RWPE1 (cell line): ENCODE measurements around the gene TMBIM6.

Source experiments
- CTCF ChIA-PET: fragments of 350-600 bp; sonication (Branson Sonifier 250); formaldehyde crosslinking; extraction: SDS; loops from one replicate; lab custom pipeline; 2021; lab: Yijun Ruan, JAX
- POLR2A ChIA-PET: fragments of 400-600 bp; formaldehyde crosslinking; extraction: SDS; loops from one replicate; lab custom pipeline; 2020; ENCODE audit warnings: antibody characterized with exemption; ENCODE audit not compliant: low non-redundant PET; lab: Yijun Ruan, JAX
- DNase-seq: peaks from one replicate; pipeline ENCODE4 v3.0.0; 2012; ENCODE audit warnings: low spot score
- H3K27ac ChIP-seq: fragments of 450-650 bp; 2 replicates; pipeline ENCODE4 v1.5.1; 2017
- CTCF ChIP-seq: fragments of 450-650 bp; conservative IDR thresholded peaks from 2 replicates; pipeline ENCODE4 v1.5.1; 2017; ENCODE audit warnings: low read depth, mild to moderate bottlenecking

TMBIM6 gene

GRCh38 chr12:49792181-49792970, 51.0 kb downstream of the TMBIM6 start:
- ChIA-PET POLR2A (no interaction called here), CTCF (interaction anchor here (0.7 kb wide), 1 partner anchor 282 kb away, joined by 5 read pairs; no protein-coding TSS in a partner anchor)
- no peak overlapping the region for H3K27ac ChIP-seq
- no peak for TF ChIP-seq CTCF
- DNase-seq: no peak

GRCh38 chr12:49792976-49793580, 51.7 kb downstream of the TMBIM6 start:
- DNase-seq: no peak
- POLR2A ChIA-PET: no interaction called here
- no peak overlapping the region for H3K27ac ChIP-seq
- no peak for TF ChIP-seq CTCF
- CTCF ChIA-PET: interaction anchor here (0.7 kb wide), 1 partner anchor 282 kb away, joined by 5 read pairs; no protein-coding TSS in a partner anchor

- ChIA-PET POLR2A (no interaction called here), CTCF (no interaction called here)
- TF ChIP-seq CTCF: no peak
- DNase-seq: no peak
- H3K27ac ChIP-seq: no peak overlapping the region
Observed at GRCh38 chr12:49793620-49794019, 52.3 kb downstream of the TMBIM6 start.

DNA sequence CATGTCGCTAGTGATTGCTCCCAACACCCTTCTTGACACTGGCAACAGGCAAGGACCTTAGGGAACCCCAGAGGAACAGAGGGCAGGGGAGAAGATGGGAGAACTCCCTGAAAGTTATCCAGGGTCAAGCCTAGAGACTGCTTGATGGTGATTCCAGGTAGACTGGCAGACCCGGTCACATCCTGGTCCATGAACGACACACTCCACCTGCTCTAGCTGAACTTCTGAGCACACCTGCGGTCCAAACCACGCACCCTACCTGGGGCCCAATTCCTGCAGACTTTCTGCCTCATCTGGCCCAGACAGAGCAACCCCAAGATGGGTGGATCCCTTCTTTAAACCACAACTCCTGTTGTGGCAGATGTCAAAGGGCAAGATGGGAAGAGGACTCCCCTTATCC, 52.7 kb downstream of the TMBIM6 start:
- ChIA-PET POLR2A (no interaction called here), CTCF (no interaction called here)
- DNase-seq: no peak
- no peak overlapping the region for H3K27ac ChIP-seq
- TF ChIP-seq CTCF: no peak

DNA sequence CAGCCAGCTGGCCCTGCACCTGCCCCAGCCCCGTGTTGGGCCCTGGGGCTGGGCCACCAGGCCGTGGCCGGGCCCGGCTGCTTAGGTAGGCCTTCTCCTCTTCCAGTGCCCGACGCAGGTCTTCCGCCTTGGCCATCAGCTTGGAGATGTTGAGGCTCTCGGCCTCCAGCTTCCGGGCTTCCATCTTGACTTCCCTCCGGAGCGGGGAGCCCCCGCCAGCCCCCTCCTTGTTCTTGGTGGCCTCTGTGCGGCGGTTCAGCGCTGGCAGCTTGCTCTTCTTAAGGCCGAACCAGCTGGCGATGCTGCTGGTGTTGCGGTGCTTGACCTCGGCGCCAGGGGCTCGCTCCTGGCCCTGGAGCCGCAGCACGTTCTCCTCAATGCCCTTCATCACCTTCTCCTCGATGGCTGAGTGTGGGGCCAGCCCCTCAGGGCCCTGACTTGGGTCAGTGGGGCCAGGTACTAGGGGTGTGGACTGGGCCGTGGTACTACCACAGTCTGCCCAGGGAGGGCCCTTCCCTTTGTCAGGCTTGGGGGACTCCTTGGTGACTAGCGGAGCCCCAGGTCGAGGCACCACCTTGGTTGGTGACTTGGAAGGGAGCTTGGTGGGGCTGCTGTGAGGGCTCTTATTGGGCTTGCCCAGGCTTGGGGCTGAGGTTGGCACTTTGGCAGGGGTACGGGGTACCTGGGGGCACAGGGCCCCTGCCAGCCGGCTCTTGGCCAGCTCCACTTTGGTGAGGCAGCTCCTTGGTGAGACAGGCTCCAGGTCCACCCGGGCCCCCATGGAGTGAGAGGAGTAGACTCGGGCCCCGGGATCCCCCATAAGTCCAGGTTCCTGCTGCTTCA, 53.7 kb downstream of the TMBIM6 start:
- POLR2A ChIA-PET: no interaction called here
- DNase-seq: no peak
- H3K27ac ChIP-seq: no peak overlapping the region
- CTCF ChIA-PET: interaction anchor here (0.6 kb wide), 2 partner anchors 17 to 44 kb away, joined by 3 read pairs; no protein-coding TSS in a partner anchor
- no peak for TF ChIP-seq CTCF

GRCh38 chr12:49795654-49796105, 54.3 kb downstream of the TMBIM6 start:
- TF ChIP-seq CTCF: no peak
- ChIA-PET POLR2A (interaction anchor here (1.1 kb wide), 1 partner anchor 47 kb away, joined by 3 read pairs; the partner anchor contains the start of gene BCDIN3D), CTCF (interaction anchor here (0.5 kb wide), 1 partner anchor 28 kb away, joined by 5 read pairs; no protein-coding TSS in a partner anchor)
- no peak overlapping the region for H3K27ac ChIP-seq
- DNase-seq: no peak
